NCI-H748 (cell line): Measurements from ENCODE around the gene GLS.

ENCODE experiments used
- DNase-seq: peaks from one replicate; lab custom pipeline; 2025; ENCODE audit not compliant: unreplicated experiment; lab: John Stamatoyannopoulos, UW

The GLS gene

GRCh38 chr2:190965580-190966222, 85.1 kb downstream of the GLS start:
- DNase-seq: no peak

GRCh38 chr2:190968522-190968921, 87.9 kb downstream of the GLS start:
- no peak for DNase-seq

- DNase-seq: no peak
Measured at GRCh38 chr2:190970160-190970559, 89.5 kb downstream of the GLS start.

GRCh38 chr2:190970873-190971506, 90.4 kb downstream of the GLS start:
- DNase-seq: no peak

- no peak for DNase-seq
Measured at GRCh38 chr2:190972213-190972612, 91.6 kb downstream of the GLS start.

- DNase-seq: no peak
Measured at GRCh38 chr2:190972846-190973245, 92.2 kb downstream of the GLS start.

GRCh38 chr2:190973262-190973661, 92.6 kb downstream of the GLS start:
- no peak for DNase-seq

- DNase-seq: no peak
Measured at GRCh38 chr2:190973726-190974628, 93.4 kb downstream of the GLS start.

GRCh38 chr2:190974629-190975361, 94.2 kb downstream of the GLS start:
- DNase-seq: no peak

GRCh38 chr2:190976521-190976920, 95.9 kb downstream of the GLS start:
- DNase-seq: no peak

- DNase-seq: no peak
Measured at GRCh38 chr2:190977505-190977904, 96.9 kb downstream of the GLS start.

GRCh38 chr2:190978389-190979053, 97.9 kb downstream of the GLS start:
- no peak for DNase-seq

- peak; percentile 99 for DNase-seq
Measured at GRCh38 chr2:190979906-190980629, 99.4 kb downstream of the GLS start.

GRCh38 chr2:190980630-190981209, 100.1 kb downstream of the GLS start:
- DNase-seq: no peak

GRCh38 chr2:190981333-190981732, 100.7 kb downstream of the GLS start:
- DNase-seq: no peak

GRCh38 chr2:190981733-190982132, 101.1 kb downstream of the GLS start:
- DNase-seq: no peak

GRCh38 chr2:190982262-190983034, 101.8 kb downstream of the GLS start:
- DNase-seq: no peak

- DNase-seq: no peak
Measured at GRCh38 chr2:190984595-190984994, 104.0 kb downstream of the GLS start.
